ENCODE measurements around the gene B4GAT1.

- TF ChIP-seq CTCF (conservative IDR thresholded peaks at IDR 0.05): no peak
- TF ChIP-seq EZH2 (IDR thresholded peaks at IDR 0.05; ENCODE audit: low read depth): no peak
These were observed 30.6 kb downstream of the B4GAT1 start, which contains the start of gene CD248 for GRCh38 chr11:66316849-66317251.
